ENCODE data around the gene SPATA9. TPM values are rescaled to one million over a fixed set of nuclear protein-coding genes. Genes with fewer than 3 reads are reported as not detected.

Gene SPATA9
- total RNA-seq, 1 experiment from 2014 or later, result 0.55 TPM

GRCh38 chr5:95670568-95670967, 12.2 kb downstream of the SPATA9 start:
- Histone ChIP-seq H3K9me2 (ENCODE audit: insufficient read depth) (no peaks in the 10 kb centered on the region), H3K36me3 (ENCODE audit: low read depth) (no peaks in the 10 kb centered on the region), H3K27ac (no peak overlapping the region), H2AFZ (no peak overlapping the region), H3K4me1 (replicated peaks; ENCODE audit: insufficient read depth) (no peaks in the 10 kb centered on the region), H3K4me3 (no peak overlapping the region), H4K20me1 (ENCODE audit: insufficient read depth) (no peaks in the 10 kb centered on the region), H3K79me2 (ENCODE audit: low read depth) (no peaks in the 10 kb centered on the region), H3K4me2 (no peak overlapping the region), H3K9me3 (ENCODE audit: insufficient read depth, low read depth) (no peaks in the 10 kb centered on the region), H3K27me3 (ENCODE audit: insufficient read depth, low read depth) (no peaks in the 10 kb centered on the region), H3F3A (ENCODE audit: insufficient read depth, low read depth) (no peaks in the 10 kb centered on the region)
- no TSS peak for BruUV-seq (replicated peaks)
- ChIA-PET CTCF (no interaction called here), POLR2A (ENCODE audit: unreplicated experiment) (interaction anchor here (0.6 kb wide), 1 partner anchor 109 kb away, joined by 3 read pairs; no protein-coding TSS in a partner anchor)
- no peak for DNase-seq
- TF ChIP-seq CTCF (conservative IDR thresholded peaks at IDR 0.05), result no peak
- intact Hi-C loops (cut with micrococcal nuclease; ENCODE audit: unreplicated experiment), result no loop called here

GRCh38 chr5:95669985-95670384, 12.8 kb downstream of the SPATA9 start:
- no peaks in the 10 kb centered on the region for H3K79me2 ChIP-seq (ENCODE audit: low read depth)
- H3K9me3 ChIP-seq (ENCODE audit: insufficient read depth, low read depth), result no peaks in the 10 kb centered on the region
- H3K27me3 ChIP-seq (ENCODE audit: insufficient read depth, low read depth), result no peaks in the 10 kb centered on the region
- no peak overlapping the region for H3K4me3 ChIP-seq
- no peaks in the 10 kb centered on the region for H3K9me2 ChIP-seq (ENCODE audit: insufficient read depth)
- H4K20me1 ChIP-seq (ENCODE audit: insufficient read depth), result no peaks in the 10 kb centered on the region
- TF ChIP-seq EZH2 (IDR thresholded peaks at IDR 0.05; ENCODE audit: low read depth) (no peak), CTCF (conservative IDR thresholded peaks at IDR 0.05) (no peak)
- BruUV-seq (replicated peaks), result no TSS peak
- H3K4me2 ChIP-seq, result no peak overlapping the region
- POLR2A ChIA-PET (ENCODE audit: unreplicated experiment), result interaction anchor here (0.6 kb wide), 1 partner anchor 109 kb away, joined by 3 read pairs; no protein-coding TSS in a partner anchor
- no peaks in the 10 kb centered on the region for H3K36me3 ChIP-seq (ENCODE audit: low read depth)
- H3K4me1 ChIP-seq (replicated peaks; ENCODE audit: insufficient read depth), result no peaks in the 10 kb centered on the region
- DNase-seq, result no peak
- no peaks in the 10 kb centered on the region for H3F3A ChIP-seq (ENCODE audit: insufficient read depth, low read depth)
- H2AFZ ChIP-seq, result no peak overlapping the region
- CTCF ChIA-PET, result no interaction called here
- intact Hi-C loops (cut with micrococcal nuclease; ENCODE audit: unreplicated experiment), result no loop called here
- H3K27ac ChIP-seq, result no peak overlapping the region

GRCh38 chr5:95669540-95669939, 13.3 kb downstream of the SPATA9 start:
- H3K4me1 ChIP-seq (replicated peaks; ENCODE audit: insufficient read depth), result 0 out of 2 replicates have a peak, but pooled peaks cover 1% of the 10 kb centered on the region
- H2AFZ ChIP-seq, result no peak overlapping the region
- DNase-seq, result no peak
- H3K9me2 ChIP-seq (ENCODE audit: insufficient read depth), result no peaks in the 10 kb centered on the region
- no peak overlapping the region for H3K27ac ChIP-seq
- no TSS peak for BruUV-seq (replicated peaks)
- no peak overlapping the region for H3K4me2 ChIP-seq
- no peaks in the 10 kb centered on the region for H3K79me2 ChIP-seq (ENCODE audit: low read depth)
- no peaks in the 10 kb centered on the region for H4K20me1 ChIP-seq (ENCODE audit: insufficient read depth)
- H3K36me3 ChIP-seq (ENCODE audit: low read depth), result no peaks in the 10 kb centered on the region
- H3K27me3 ChIP-seq (ENCODE audit: insufficient read depth, low read depth), result no peaks in the 10 kb centered on the region
- POLR2A ChIA-PET (ENCODE audit: unreplicated experiment), result no interaction called here
- TF ChIP-seq CTCF (conservative IDR thresholded peaks at IDR 0.05) (no peak), EZH2 (IDR thresholded peaks at IDR 0.05; ENCODE audit: low read depth) (no peak)
- H3K9me3 ChIP-seq (ENCODE audit: insufficient read depth, low read depth), result no peaks in the 10 kb centered on the region
- H3F3A ChIP-seq (ENCODE audit: insufficient read depth, low read depth), result no peaks in the 10 kb centered on the region
- no peak overlapping the region for H3K4me3 ChIP-seq
- intact Hi-C loops (cut with micrococcal nuclease; ENCODE audit: unreplicated experiment), result no loop called here
- CTCF ChIA-PET, result interaction anchor here (0.6 kb wide), 1 partner anchor 675 kb away, joined by 3 read pairs; no protein-coding TSS in a partner anchor

Data from PC-9 (cell line).